Measurements from ENCODE around the gene GNB1.
"Not testable (repeated sequence)": the region's sequence is repeated elsewhere in the genome, so short reads cannot be mapped to it uniquely, and the experiment has no call there.

Gene GNB1

GRCh38 chr1:1876335-1876930 lies 14.5 kb downstream of the GNB1 start:
- no peak overlapping the region for H3K27ac Mint-ChIP-seq

DNA sequence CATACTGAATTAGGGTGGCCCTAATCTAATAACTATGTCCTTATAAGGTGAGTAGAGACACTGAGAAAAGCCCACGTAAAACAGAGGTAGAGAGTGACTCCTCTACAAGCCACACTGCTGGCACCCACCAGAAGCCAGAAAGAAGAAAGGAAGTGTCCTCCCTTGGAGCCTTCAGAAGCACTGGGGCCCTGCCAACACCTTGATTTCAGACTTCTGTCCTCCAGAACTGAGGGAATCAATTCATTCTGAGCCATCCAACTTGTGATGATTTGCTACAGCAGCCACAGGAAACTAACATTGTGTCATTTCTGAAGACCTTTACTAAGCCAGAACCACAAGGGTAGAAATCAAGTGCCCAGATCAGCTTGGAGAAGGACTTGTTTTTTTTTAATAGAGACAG lies 15.0 kb downstream of the GNB1 start:
- H3K9me3 Mint-ChIP-seq, result no peaks in the 10 kb centered on the region
- H3K4me1 Mint-ChIP-seq (ENCODE audit: low read depth), result peaks cover 72% of the 10 kb centered on the region
- intact Hi-C loops (cut with micrococcal nuclease), result no loop called here
- no peak overlapping the region for H3K4me3 Mint-ChIP-seq
- no peaks in the 10 kb centered on the region for H3K27me3 Mint-ChIP-seq
- no peak overlapping the region for H3K27ac Mint-ChIP-seq
- peaks cover 80% of the 10 kb centered on the region for H3K36me3 Mint-ChIP-seq (ENCODE audit: low read depth)

More at GRCh38 chr1:1876335-1876930, 14.5 kb downstream of the GNB1 start:
- peaks cover 80% of the 10 kb centered on the region for H3K36me3 Mint-ChIP-seq (ENCODE audit: low read depth)
- no peaks in the 10 kb centered on the region for H3K9me3 Mint-ChIP-seq
- no peaks in the 10 kb centered on the region for H3K27me3 Mint-ChIP-seq
- H3K4me1 Mint-ChIP-seq (ENCODE audit: low read depth), result peaks cover 72% of the 10 kb centered on the region
- no peak overlapping the region for H3K4me3 Mint-ChIP-seq
- intact Hi-C loops (cut with micrococcal nuclease), result no loop called here

DNA sequence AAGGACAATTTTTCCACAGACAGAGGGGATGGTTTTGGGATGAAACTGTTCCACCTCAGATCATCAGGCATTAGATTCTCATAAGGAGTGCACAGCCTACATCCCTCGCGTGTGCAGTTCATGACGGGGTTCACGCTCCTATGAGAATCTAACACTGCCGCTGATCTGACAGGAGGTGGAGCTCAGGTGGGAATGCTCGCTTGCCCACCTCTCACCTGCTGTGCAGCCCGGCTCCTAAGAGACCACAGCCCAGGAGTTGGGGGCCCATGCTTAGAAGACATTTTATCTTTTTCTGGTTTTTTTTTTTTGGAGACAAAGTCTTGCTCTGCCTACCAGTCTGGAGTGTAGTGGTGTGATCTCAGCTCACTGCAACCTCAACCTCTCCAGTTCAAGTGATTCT lies 16.0 kb downstream of the GNB1 start:
- H3K4me3 Mint-ChIP-seq, result no peak overlapping the region
- no peak overlapping the region for H3K27ac Mint-ChIP-seq
- H3K27me3 Mint-ChIP-seq, result no peaks in the 10 kb centered on the region
- peaks cover 77% of the 10 kb centered on the region for H3K4me1 Mint-ChIP-seq (ENCODE audit: low read depth)
- peaks cover 77% of the 10 kb centered on the region for H3K36me3 Mint-ChIP-seq (ENCODE audit: low read depth)
- intact Hi-C loops (cut with micrococcal nuclease), result no loop called here
- H3K9me3 Mint-ChIP-seq, result no peaks in the 10 kb centered on the region

- Mint-ChIP-seq H3K4me1 (ENCODE audit: low read depth) (peaks cover 74% of the 10 kb centered on the region), H3K27me3 (no peaks in the 10 kb centered on the region), H3K27ac (no peak overlapping the region), H3K4me3 (no peak overlapping the region), H3K36me3 (ENCODE audit: low read depth) (peaks cover 64% of the 10 kb centered on the region), H3K9me3 (no peaks in the 10 kb centered on the region)
- intact Hi-C loops (cut with micrococcal nuclease), result no loop called here
Observed at GRCh38 chr1:1873186-1873585, 17.7 kb downstream of the GNB1 start.

- Mint-ChIP-seq H3K36me3 (ENCODE audit: low read depth) (peaks cover 59% of the 10 kb centered on the region), H3K4me1 (ENCODE audit: low read depth) (peaks cover 73% of the 10 kb centered on the region), H3K27ac (peak overlapping the region; percentile 29), H3K9me3 (no peaks in the 10 kb centered on the region), H3K4me3 (no peak overlapping the region), H3K27me3 (no peaks in the 10 kb centered on the region)
- intact Hi-C loops (cut with micrococcal nuclease), result no loop called here
Observed at GRCh38 chr1:1872329-1872994, 18.4 kb downstream of the GNB1 start.

DNA sequence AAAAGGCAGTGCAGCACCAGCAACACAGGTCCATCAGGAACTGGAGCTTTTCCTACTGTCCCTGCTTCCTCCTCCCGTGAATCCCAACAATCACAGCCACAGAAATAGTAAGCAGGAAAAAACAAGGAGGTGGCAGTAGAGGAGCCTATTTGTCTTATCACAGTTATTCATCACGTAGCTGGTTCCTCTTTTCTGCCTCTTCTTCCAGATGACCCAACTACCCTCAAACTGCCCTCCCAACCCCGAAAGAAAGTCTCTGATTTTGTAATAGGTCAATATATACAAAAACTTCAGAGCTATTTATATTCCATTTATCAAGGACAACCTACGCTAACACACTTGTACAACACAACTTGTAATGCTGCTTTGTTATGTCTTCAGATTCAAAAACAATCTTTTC lies 21.4 kb downstream of the GNB1 start:
- no peaks in the 10 kb centered on the region for H3K9me3 Mint-ChIP-seq
- H3K4me1 Mint-ChIP-seq (ENCODE audit: low read depth), result peaks cover 71% of the 10 kb centered on the region
- H3K27me3 Mint-ChIP-seq, result no peaks in the 10 kb centered on the region
- no peak overlapping the region for H3K4me3 Mint-ChIP-seq
- H3K36me3 Mint-ChIP-seq (ENCODE audit: low read depth), result peaks cover 35% of the 10 kb centered on the region
- intact Hi-C loops (cut with micrococcal nuclease), result no loop called here
- peak overlapping the region; percentile 33 for H3K27ac Mint-ChIP-seq

- H3K36me3 Mint-ChIP-seq (ENCODE audit: low read depth), result peaks cover 23% of the 10 kb centered on the region
- no peak overlapping the region for H3K4me3 Mint-ChIP-seq
- intact Hi-C loops (cut with micrococcal nuclease), result no loop called here
- H3K4me1 Mint-ChIP-seq (ENCODE audit: low read depth), result peaks cover 70% of the 10 kb centered on the region
- no peaks in the 10 kb centered on the region for H3K27me3 Mint-ChIP-seq
- H3K27ac Mint-ChIP-seq, result no peak overlapping the region
- no peaks in the 10 kb centered on the region for H3K9me3 Mint-ChIP-seq
Observed at GRCh38 chr1:1867164-1867563, 23.7 kb downstream of the GNB1 start.

GRCh38 chr1:1862905-1863547 lies 27.9 kb downstream of the GNB1 start:
- H3K4me1 Mint-ChIP-seq (ENCODE audit: low read depth), result peaks cover 75% of the 10 kb centered on the region
- no peaks in the 10 kb centered on the region for H3K27me3 Mint-ChIP-seq
- no peaks in the 10 kb centered on the region for H3K9me3 Mint-ChIP-seq
- H3K4me3 Mint-ChIP-seq, result no peak overlapping the region
- intact Hi-C loops (cut with micrococcal nuclease), result no loop called here
- peaks cover 15% of the 10 kb centered on the region for H3K36me3 Mint-ChIP-seq (ENCODE audit: low read depth)
- peak overlapping the region; percentile 48 for H3K27ac Mint-ChIP-seq

DNA sequence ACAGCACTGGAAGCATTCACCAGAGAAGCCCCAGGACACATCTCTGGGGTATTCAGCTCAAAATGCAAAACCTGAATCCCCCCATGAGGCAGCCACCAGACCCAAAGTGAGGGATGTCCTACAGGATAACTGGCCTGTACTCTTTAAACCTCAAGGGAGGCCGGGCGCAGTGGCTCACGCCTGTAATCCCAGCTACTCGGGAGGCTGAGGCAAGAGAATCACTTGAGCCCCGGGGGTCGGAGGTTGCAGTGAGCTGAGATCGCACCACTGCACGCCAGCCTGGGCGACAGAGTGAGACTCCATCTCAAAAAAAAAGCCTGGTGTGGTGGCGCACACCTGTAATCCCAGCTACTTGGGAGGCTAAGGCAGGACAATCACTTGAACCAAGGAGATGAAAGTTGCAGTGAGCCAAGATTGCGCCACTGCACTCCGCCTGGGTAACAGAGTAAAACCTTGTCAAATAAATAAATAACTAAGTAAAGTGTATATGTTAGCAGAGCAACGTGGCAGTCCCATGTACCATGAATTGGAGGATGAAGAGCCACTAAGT lies 29.1 kb downstream of the GNB1 start:
- peak overlapping the region; percentile 67 for H3K27ac Mint-ChIP-seq
- H3K4me3 Mint-ChIP-seq; H3K27me3 Mint-ChIP-seq; H3K9me3 Mint-ChIP-seq; intact Hi-C loops (cut with micrococcal nuclease): not testable (repeated sequence)
- H3K36me3 Mint-ChIP-seq (ENCODE audit: low read depth), result peaks cover 15% of the 10 kb centered on the region
- H3K4me1 Mint-ChIP-seq (ENCODE audit: low read depth), result peaks cover 82% of the 10 kb centered on the region

- no peak overlapping the region for H3K4me3 Mint-ChIP-seq
- H3K27me3 Mint-ChIP-seq, result no peaks in the 10 kb centered on the region
- peaks cover 82% of the 10 kb centered on the region for H3K4me1 Mint-ChIP-seq (ENCODE audit: low read depth)
- intact Hi-C loops (cut with micrococcal nuclease), result no loop called here
- no peaks in the 10 kb centered on the region for H3K9me3 Mint-ChIP-seq
- H3K36me3 Mint-ChIP-seq (ENCODE audit: low read depth), result peaks cover 15% of the 10 kb centered on the region
- peak overlapping the region; percentile 67 for H3K27ac Mint-ChIP-seq
Observed at GRCh38 chr1:1861339-1861730, 29.6 kb downstream of the GNB1 start.

GRCh38 chr1:1859970-1860697 lies 30.8 kb downstream of the GNB1 start:
- H3K4me1 Mint-ChIP-seq (ENCODE audit: low read depth), result peaks cover 83% of the 10 kb centered on the region
- H3K4me3 Mint-ChIP-seq; intact Hi-C loops (cut with micrococcal nuclease); H3K27me3 Mint-ChIP-seq; H3K9me3 Mint-ChIP-seq: not testable (repeated sequence)
- peaks cover 15% of the 10 kb centered on the region for H3K36me3 Mint-ChIP-seq (ENCODE audit: low read depth)
- H3K27ac Mint-ChIP-seq, result peak overlapping the region; percentile 89

- peak overlapping the region; percentile 89 for H3K27ac Mint-ChIP-seq
- peaks cover 26% of the 10 kb centered on the region for H3K36me3 Mint-ChIP-seq (ENCODE audit: low read depth)
- H3K4me3 Mint-ChIP-seq, result peak overlapping the region; percentile 50
- peaks cover 80% of the 10 kb centered on the region for H3K4me1 Mint-ChIP-seq (ENCODE audit: low read depth)
- H3K27me3 Mint-ChIP-seq, result no peaks in the 10 kb centered on the region
- intact Hi-C loops (cut with micrococcal nuclease), result no loop called here
- H3K9me3 Mint-ChIP-seq, result no peaks in the 10 kb centered on the region
Observed at GRCh38 chr1:1858382-1859086, 32.4 kb downstream of the GNB1 start.

DNA sequence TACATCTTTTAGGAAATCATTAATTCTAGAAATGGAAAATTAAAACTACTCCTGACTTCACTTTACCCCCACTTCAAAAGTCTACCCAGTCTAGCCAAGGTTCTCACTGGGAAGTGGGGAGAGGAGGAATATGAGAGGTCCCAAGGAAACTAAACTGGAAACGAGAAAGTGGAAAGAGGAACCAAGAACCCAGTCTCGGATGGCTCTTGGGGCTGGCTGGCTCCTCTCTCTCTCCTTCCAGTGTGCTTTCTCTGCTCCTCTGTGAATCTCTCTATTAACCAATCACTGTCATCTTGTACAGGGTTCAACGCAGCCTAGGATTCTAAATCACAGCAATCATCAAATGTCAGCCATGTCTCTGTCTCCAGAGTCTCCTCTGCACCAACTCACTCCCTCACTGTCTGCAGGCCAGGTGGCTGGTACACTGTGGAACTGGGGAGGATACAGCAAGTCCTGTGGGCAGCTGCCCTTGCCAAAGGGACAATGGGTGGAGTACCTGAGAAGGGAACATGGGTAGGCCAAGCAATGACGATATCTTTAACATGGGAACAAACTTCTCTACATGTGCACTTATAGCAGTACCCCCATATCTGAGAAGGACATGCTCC lies 33.7 kb downstream of the GNB1 start:
- Mint-ChIP-seq H3K4me1 (ENCODE audit: low read depth) (peaks cover 79% of the 10 kb centered on the region), H3K27ac (peak overlapping the region; percentile 89), H3K9me3 (no peaks in the 10 kb centered on the region), H3K36me3 (ENCODE audit: low read depth) (peaks cover 31% of the 10 kb centered on the region), H3K4me3 (peak overlapping the region; percentile 1), H3K27me3 (no peaks in the 10 kb centered on the region)
- intact Hi-C loops (cut with micrococcal nuclease), result no loop called here
